ENCODE data around the gene PKDREJ.

DNA sequence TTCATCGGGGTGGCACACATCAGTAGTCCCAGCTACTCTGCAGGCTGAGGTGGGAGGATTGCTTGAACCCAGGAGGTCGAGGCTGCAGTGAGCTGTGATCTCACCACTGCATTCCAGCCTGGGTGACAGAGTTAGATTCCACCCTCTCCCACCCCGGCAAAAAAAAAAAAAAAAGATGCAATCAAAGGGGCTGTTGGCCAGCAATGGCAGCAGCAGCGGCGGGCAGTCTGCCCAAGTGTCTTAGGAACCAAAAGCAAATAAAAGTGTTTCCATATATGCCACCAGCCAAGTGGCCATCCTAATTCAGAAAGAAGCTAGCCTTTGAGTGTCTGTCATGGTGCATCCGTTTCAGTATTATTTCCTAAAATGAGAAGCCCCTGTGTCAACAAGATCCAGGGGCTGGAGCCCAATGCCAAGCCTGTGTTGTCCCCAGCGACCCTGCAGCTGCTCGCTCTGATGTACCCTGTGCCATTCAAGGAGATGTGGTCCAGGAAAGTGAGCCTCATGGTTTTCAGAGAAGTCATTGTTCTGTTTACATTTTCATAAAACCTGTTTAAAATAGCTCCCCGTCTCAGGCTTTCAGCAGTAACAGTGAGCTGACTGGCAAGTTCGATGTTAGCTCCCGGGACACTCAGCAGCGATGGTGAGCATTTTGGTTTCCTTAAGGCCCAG, 25.6 kb downstream of the PKDREJ start:
- TF ChIP-seq, protein P1, sequence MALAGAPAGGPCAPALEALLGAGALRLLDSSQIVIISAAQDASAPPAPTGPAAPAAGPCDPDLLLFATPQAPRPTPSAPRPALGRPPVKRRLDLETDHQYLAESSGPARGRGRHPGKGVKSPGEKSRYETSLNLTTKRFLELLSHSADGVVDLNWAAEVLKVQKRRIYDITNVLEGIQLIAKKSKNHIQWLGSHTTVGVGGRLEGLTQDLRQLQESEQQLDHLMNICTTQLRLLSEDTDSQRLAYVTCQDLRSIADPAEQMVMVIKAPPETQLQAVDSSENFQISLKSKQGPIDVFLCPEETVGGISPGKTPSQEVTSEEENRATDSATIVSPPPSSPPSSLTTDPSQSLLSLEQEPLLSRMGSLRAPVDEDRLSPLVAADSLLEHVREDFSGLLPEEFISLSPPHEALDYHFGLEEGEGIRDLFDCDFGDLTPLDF (CRISPR knock-in tag; IDR thresholded peaks at IDR 0.05), result no peak
- TF ChIP-seq, protein P2, sequence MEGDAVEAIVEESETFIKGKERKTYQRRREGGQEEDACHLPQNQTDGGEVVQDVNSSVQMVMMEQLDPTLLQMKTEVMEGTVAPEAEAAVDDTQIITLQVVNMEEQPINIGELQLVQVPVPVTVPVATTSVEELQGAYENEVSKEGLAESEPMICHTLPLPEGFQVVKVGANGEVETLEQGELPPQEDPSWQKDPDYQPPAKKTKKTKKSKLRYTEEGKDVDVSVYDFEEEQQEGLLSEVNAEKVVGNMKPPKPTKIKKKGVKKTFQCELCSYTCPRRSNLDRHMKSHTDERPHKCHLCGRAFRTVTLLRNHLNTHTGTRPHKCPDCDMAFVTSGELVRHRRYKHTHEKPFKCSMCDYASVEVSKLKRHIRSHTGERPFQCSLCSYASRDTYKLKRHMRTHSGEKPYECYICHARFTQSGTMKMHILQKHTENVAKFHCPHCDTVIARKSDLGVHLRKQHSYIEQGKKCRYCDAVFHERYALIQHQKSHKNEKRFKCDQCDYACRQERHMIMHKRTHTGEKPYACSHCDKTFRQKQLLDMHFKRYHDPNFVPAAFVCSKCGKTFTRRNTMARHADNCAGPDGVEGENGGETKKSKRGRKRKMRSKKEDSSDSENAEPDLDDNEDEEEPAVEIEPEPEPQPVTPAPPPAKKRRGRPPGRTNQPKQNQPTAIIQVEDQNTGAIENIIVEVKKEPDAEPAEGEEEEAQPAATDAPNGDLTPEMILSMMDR (IDR thresholded peaks at IDR 0.05), result no peak
- TF ChIP-seq ELF4 (CRISPR knock-in tag; IDR thresholded peaks at IDR 0.05; ENCODE audit: low read depth) (no peak), MYBL2 (CRISPR knock-in tag; IDR thresholded peaks at IDR 0.05) (no peak), NR3C1 (CRISPR knock-in tag; conservative IDR thresholded peaks at IDR 0.05; ENCODE audit: low read depth) (no peak), ZNF138 (CRISPR knock-in tag; conservative IDR thresholded peaks at IDR 0.05) (no peak), JUN (CRISPR knock-in tag; IDR thresholded peaks at IDR 0.05) (no peak), ESRRA (CRISPR knock-in tag; IDR thresholded peaks at IDR 0.05; ENCODE audit: borderline replicate concordance) (no peak), ATF1 (CRISPR knock-in tag; IDR thresholded peaks at IDR 0.05) (no peak)
- TF ChIP-seq, protein P3, sequence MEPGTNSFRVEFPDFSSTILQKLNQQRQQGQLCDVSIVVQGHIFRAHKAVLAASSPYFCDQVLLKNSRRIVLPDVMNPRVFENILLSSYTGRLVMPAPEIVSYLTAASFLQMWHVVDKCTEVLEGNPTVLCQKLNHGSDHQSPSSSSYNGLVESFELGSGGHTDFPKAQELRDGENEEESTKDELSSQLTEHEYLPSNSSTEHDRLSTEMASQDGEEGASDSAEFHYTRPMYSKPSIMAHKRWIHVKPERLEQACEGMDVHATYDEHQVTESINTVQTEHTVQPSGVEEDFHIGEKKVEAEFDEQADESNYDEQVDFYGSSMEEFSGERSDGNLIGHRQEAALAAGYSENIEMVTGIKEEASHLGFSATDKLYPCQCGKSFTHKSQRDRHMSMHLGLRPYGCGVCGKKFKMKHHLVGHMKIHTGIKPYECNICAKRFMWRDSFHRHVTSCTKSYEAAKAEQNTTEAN (CRISPR knock-in tag; IDR thresholded peaks at IDR 0.05), result no peak
- TF ChIP-seq, protein P4, sequence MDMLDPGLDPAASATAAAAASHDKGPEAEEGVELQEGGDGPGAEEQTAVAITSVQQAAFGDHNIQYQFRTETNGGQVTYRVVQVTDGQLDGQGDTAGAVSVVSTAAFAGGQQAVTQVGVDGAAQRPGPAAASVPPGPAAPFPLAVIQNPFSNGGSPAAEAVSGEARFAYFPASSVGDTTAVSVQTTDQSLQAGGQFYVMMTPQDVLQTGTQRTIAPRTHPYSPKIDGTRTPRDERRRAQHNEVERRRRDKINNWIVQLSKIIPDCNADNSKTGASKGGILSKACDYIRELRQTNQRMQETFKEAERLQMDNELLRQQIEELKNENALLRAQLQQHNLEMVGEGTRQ (CRISPR knock-in tag; IDR thresholded peaks at IDR 0.05), result no peak
